B cell (primary cell): ENCODE measurements around the gene JPH2. TPM values are rescaled to one million over a fixed set of nuclear protein-coding genes. Genes with fewer than 3 reads are reported as not detected.
A peak's percentile ranks its signal among the peaks of the same experiment; 100 is the strongest.

Experiments
- ATAC-seq: fragments of 200-7000 bp; cut with Tn5 transposase; one replicate; pipeline ENCODE4 v1.10.0; 2021; ENCODE audit warnings: low read depth, mild to moderate bottlenecking, moderate number of reproducible peaks, moderate library complexity
- CTCF ChIA-PET: fragments of 350-600 bp; sonication (Branson Sonifier 250); formaldehyde crosslinking; loops from one replicate; lab custom pipeline; 2021; ENCODE audit warnings: antibody characterized with exemption, inconsistent platforms; lab: Charles Lee
- POLR2A ChIA-PET: fragments of 350-600 bp; sonication (Branson Sonifier 250); formaldehyde crosslinking; loops from one replicate; lab custom pipeline; 2021; ENCODE audit warnings: antibody characterized with exemption; lab: Charles Lee
- DNase-seq: peaks from one replicate; pipeline ENCODE4 v3.0.0; 2013
- H2AFZ ChIP-seq: 2 replicates; pipeline ENCODE4 v1.6.1; 2012; ENCODE audit warnings: mild to moderate bottlenecking, low read depth, low read length; ENCODE audit not compliant: insufficient read depth, poor library complexity, severe bottlenecking
- H3K27ac ChIP-seq, 2 donors: 1 replicate in 1 of 2; 2 replicates in 1 of 2; pipeline ENCODE4 v1.5.1; 2012 to 2013; ENCODE audit warnings: low read length in 2 of 2, mild to moderate bottlenecking in 2 of 2, moderate library complexity in 1 of 2
- H3K27me3 ChIP-seq, 4 experiments: fragments of 200-600 bp in 1 of 4; sonication (generic) in 1 of 4; replicated peaks in 1 of 4; 1 replicate in 2 of 4; 2 replicates in 2 of 4; pipeline versions ENCODE4 v1.6.1 to v1.7.0; 2013 to 2016; ENCODE audit warnings: low read length in 3 of 4, mild to moderate bottlenecking in 2 of 4, mixed read lengths in 1 of 4, moderate library complexity in 1 of 4; ENCODE audit not compliant: insufficient read depth in 4 of 4, control insufficient read depth in 3 of 4; ENCODE audit errors: control extremely low read depth in 1 of 4
- H3K36me3 ChIP-seq, 2 experiments: replicated peaks in 1 of 2; 1 replicate in 1 of 2; 2 replicates in 1 of 2; pipeline versions ENCODE4 v1.6.1 to v1.7.1; 2013; ENCODE audit warnings: low read length in 1 of 2; ENCODE audit not compliant: insufficient read depth in 2 of 2, control insufficient read depth in 1 of 2; ENCODE audit errors: control extremely low read depth in 1 of 2, extremely low read depth in 1 of 2
- H3K4me1 ChIP-seq, 2 donors: fragments of 200-600 bp in 1 of 2; sonication (generic) in 1 of 2; 1 replicate in 1 of 2; 2 replicates in 1 of 2; pipeline versions ENCODE4 v1.5.1 to v1.6.1; 2013 to 2017; ENCODE audit warnings: low read length in 2 of 2; ENCODE audit not compliant: control insufficient read depth in 2 of 2, insufficient read depth in 2 of 2
- H3K4me2 ChIP-seq: replicated peaks from 2 replicates; pipeline ENCODE3; 2012; ENCODE audit warnings: mild to moderate bottlenecking, low read depth, low read length; ENCODE audit not compliant: poor library complexity, severe bottlenecking
- H3K4me3 ChIP-seq, 5 experiments: fragments of 200-600 bp in 1 of 5; sonication (generic) in 1 of 5; 1 replicate in 3 of 5; 2 replicates in 2 of 5; pipeline versions ENCODE4 v1.5.1 to v1.7.0; 2011 to 2016; ENCODE audit warnings: low read length in 4 of 5, mild to moderate bottlenecking in 4 of 5, low read depth in 2 of 5, control low read depth in 1 of 5, moderate library complexity in 1 of 5; ENCODE audit not compliant: insufficient read depth in 1 of 5; ENCODE audit errors: control extremely low read depth in 1 of 5, extremely low read depth in 1 of 5
- H3K79me2 ChIP-seq: fragments of 200-600 bp; sonication (generic); one replicate; pipeline ENCODE4 v1.6.0; 2016; ENCODE audit warnings: low read length; ENCODE audit not compliant: control insufficient read depth, insufficient read depth
- H3K9ac ChIP-seq: fragments of 200-600 bp; sonication (generic); 2 replicates; pipeline ENCODE4 v1.6.1; 2017; ENCODE audit warnings: mild to moderate bottlenecking, low read length, moderate library complexity
- H3K9me3 ChIP-seq, 3 donors: one replicate each; pipeline versions ENCODE4 v1.6.1 to v1.7.1; 2013; ENCODE audit warnings: low read length in 2 of 3; ENCODE audit not compliant: control insufficient read depth in 2 of 3, insufficient read depth in 1 of 3; ENCODE audit errors: control extremely low read depth in 1 of 3
- H4K20me1 ChIP-seq: 2 replicates; pipeline ENCODE4 v1.6.0; 2012; ENCODE audit warnings: mild to moderate bottlenecking, low read length; ENCODE audit not compliant: insufficient read depth, control insufficient read depth, poor library complexity, severe bottlenecking
- H3K27ac Mint-ChIP-seq: one replicate; pipeline ENCODE4 v1.8.0; 2021; ENCODE audit warnings: mixed read lengths
- H3K27me3 Mint-ChIP-seq: one replicate; pipeline ENCODE4 v1.8.0; 2021; ENCODE audit warnings: mixed read lengths
- H3K4me1 Mint-ChIP-seq: one replicate; pipeline ENCODE4 v1.8.0; 2021; ENCODE audit warnings: mixed read lengths
- H3K4me3 Mint-ChIP-seq: one replicate; pipeline ENCODE4 v1.8.0; 2021; ENCODE audit warnings: mixed read lengths
- H3K9me3 Mint-ChIP-seq: one replicate; pipeline ENCODE4 v1.8.0; 2022; ENCODE audit warnings: mixed read lengths; ENCODE audit not compliant: insufficient read depth
- CTCF ChIP-seq: fragments of 200-600 bp; IDR thresholded peaks from one replicate; pipeline ENCODE4 v1.8.0; 2022; ENCODE audit warnings: antibody characterized with exemption, mild to moderate bottlenecking
- EZH2 ChIP-seq: IDR thresholded peaks from 2 replicates; pipeline ENCODE4 v1.6.1; 2012; ENCODE audit warnings: borderline replicate concordance, low read depth, mild to moderate bottlenecking, moderate library complexity, low read length; ENCODE audit not compliant: insufficient read depth, poor library complexity, severe bottlenecking
- WGBS: methylation state at CpG from one replicate; pipeline ENCODE4 v1.1.5; 2013; ENCODE audit warnings: missing lambda C conversion rate; ENCODE audit not compliant: insufficient coverage; 5-methylcytosine and 5-hydroxymethylcytosine counted together
- intact Hi-C: fragments of 100-400 bp; cut with micrococcal nuclease; formaldehyde crosslinking; loops from one replicate; pipeline ENCODE4 v1.10.0; 2022
- polyA plus RNA-seq: library from polyadenylated mRNA; depleted of rRNA; stranded (reverse); fragments of >200 nt; gene quantifications from 2 replicates; pipeline ENCODE4 v1.2.3, GENCODE V29; 2012
- total RNA-seq, 2 donors: library from RNA; stranded (reverse); fragments of 120-200 nt in 1 of 2; gene quantifications; 1 replicate in 1 of 2; 2 replicates in 1 of 2; pipeline versions ENCODE4 v1.2.3 to v1.2.4, GENCODE V29; 2013 to 2022

JPH2 gene
- total and polyA plus RNA-seq, 2 donors (not counting 1 experiment from before 2014, with no cell fraction given), result 0.10 TPM; not detected in 1

- peaks cover 48% of the 10 kb centered on the region for H3K4me1 Mint-ChIP-seq
- POLR2A ChIA-PET, result interaction anchor here (1.2 kb wide), 1 partner anchor 14 kb away, joined by 4 read pairs; no protein-coding TSS in a partner anchor
Measured at GRCh38 chr20:44070139-44070900, 116.7 kb downstream of the JPH2 start.

More at GRCh38 chr20:44070139-44070900, 116.7 kb downstream of the JPH2 start:
- peak; percentile 6 for ATAC-seq
- no peak overlapping the region for H3K4me3 ChIP-seq
- Mint-ChIP-seq H3K27ac (peak overlapping the region; percentile 90), H3K4me3 (peak overlapping the region; percentile 79), H3K27me3 (no peaks in the 10 kb centered on the region), H3K9me3 (no peaks in the 10 kb centered on the region)
- peaks cover 0 to 4% (median 0%) of the 10 kb centered on the region in 3 donors for H3K9me3 ChIP-seq
- H3K4me2 ChIP-seq, result peak overlapping the region; percentile 76
- H3K27ac ChIP-seq, result peak overlapping the region; percentile 38 to 64
- H3K36me3 ChIP-seq, result no peaks in the 10 kb centered on the region
- H3K4me1 ChIP-seq, result peaks cover 24 to 49% of the 10 kb centered on the region in 2 donors
- no peak for DNase-seq
- WGBS, result 51% methylated on average over 13 of the region's 17 CpGs
- no peaks in the 10 kb centered on the region for H3K79me2 ChIP-seq
- H4K20me1 ChIP-seq, result no peaks in the 10 kb centered on the region
- peaks cover 0 to 2% (median 0%) of the 10 kb centered on the region in 4 experiments for H3K27me3 ChIP-seq
- peak overlapping the region; percentile 62 for H2AFZ ChIP-seq
- no peak for TF ChIP-seq CTCF
- no peak for TF ChIP-seq EZH2
- peak overlapping the region; percentile 46 for H3K9ac ChIP-seq
- CTCF ChIA-PET, result interaction anchor here (1.2 kb wide), 1 partner anchor 10 kb away, joined by 6 read pairs; no protein-coding TSS in a partner anchor
- intact Hi-C loops, result no loop called here
